HG02678 (cell line): Measurements from ENCODE around the gene KDM4D.
"Not testable (repeated sequence)": the region's sequence is repeated elsewhere in the genome, so short reads cannot be mapped to it uniquely, and the experiment has no call there.

ENCODE experiments used
- ATAC-seq: cut with Tn5 transposase; IDR thresholded peaks from one replicate; pipeline ENCODE4 v1.9.1; 2021; ENCODE audit warnings: mild to moderate bottlenecking, moderate library complexity; ENCODE audit not compliant: unreplicated experiment

Gene KDM4D

GRCh38 chr11:94956963-94957362, 16.5 kb upstream of the KDM4D start:
- no peak for ATAC-seq

GRCh38 chr11:94958121-94958696, 15.3 kb upstream of the KDM4D start:
- ATAC-seq: no peak

- ATAC-seq: no peak
These were observed 14.3 kb upstream of the KDM4D start for GRCh38 chr11:94959179-94959578.

GRCh38 chr11:94960488-94960887, 13.0 kb upstream of the KDM4D start:
- no peak for ATAC-seq

- ATAC-seq: no peak
These were observed 12.3 kb upstream of the KDM4D start for GRCh38 chr11:94961255-94961654.

- no peak for ATAC-seq
These were observed 8.6 kb upstream of the KDM4D start for GRCh38 chr11:94964934-94965333.

- ATAC-seq: no peak
These were observed 5.1 kb upstream of the KDM4D start for GRCh38 chr11:94968334-94968958.

GRCh38 chr11:94972700-94973098, 810 bp upstream of the KDM4D start:
- no peak for ATAC-seq

- no peak for ATAC-seq
These were observed 669 bp downstream of the KDM4D start for GRCh38 chr11:94974178-94974577.

GRCh38 chr11:94975599-94975998, 2.1 kb downstream of the KDM4D start:
- no peak for ATAC-seq

- no peak for ATAC-seq
These were observed 13.9 kb downstream of the KDM4D start for GRCh38 chr11:94987378-94987777.

GRCh38 chr11:94988748-94989147, 15.2 kb downstream of the KDM4D start:
- ATAC-seq: no peak

- ATAC-seq: no peak
These were observed 20.0 kb downstream of the KDM4D start for GRCh38 chr11:94993400-94993943.

- ATAC-seq: no peak
These were observed 23.9 kb downstream of the KDM4D start for GRCh38 chr11:94997437-94997836.

- ATAC-seq: no peak
These were observed 24.8 kb downstream of the KDM4D start for GRCh38 chr11:94998285-94998684.

GRCh38 chr11:95003716-95004115, 30.2 kb downstream of the KDM4D start:
- ATAC-seq: no peak

- no peak for ATAC-seq
These were observed 32.1 kb downstream of the KDM4D start for GRCh38 chr11:95005642-95006041.

GRCh38 chr11:95011376-95011775, 37.9 kb downstream of the KDM4D start:
- no peak for ATAC-seq

- no peak for ATAC-seq
These were observed 40.8 kb downstream of the KDM4D start for GRCh38 chr11:95014184-95014821.

GRCh38 chr11:95016139-95016538, 42.6 kb downstream of the KDM4D start:
- no peak for ATAC-seq

- not testable (repeated sequence) for ATAC-seq
These were observed 48.0 kb downstream of the KDM4D start for GRCh38 chr11:95021468-95021867.

- no peak for ATAC-seq
These were observed 51.4 kb downstream of the KDM4D start, which contains the start of gene KDM4E for GRCh38 chr11:95024958-95025357. Gene KDM4E, plus strand, starts transcription at chr11:95025258. Its CDS starts 300 bp downstream, at chr11:95025558.
